Right lobe of liver (tissue), 4 donors: ENCODE measurements around the gene DAPK1.

Source experiments
- CTCF ChIP-seq, 4 donors: fragments of 200-600 bp in 3 of 4; fragments of 450-650 bp in 1 of 4; IDR thresholded peaks; one replicate each; pipeline versions ENCODE4 v1.5.1 to v1.8.0; 2016 to 2022; ENCODE audit warnings: antibody characterized with exemption in 4 of 4, mild to moderate bottlenecking in 2 of 4
- POLR2A ChIP-seq: fragments of 450-650 bp; IDR thresholded peaks from one replicate; pipeline ENCODE4 v1.6.1; 2017; ENCODE audit warnings: antibody characterized with exemption, mild to moderate bottlenecking
- donor health status: DM: no; HTN: no; CAD: no.
- donor health status: DM: no; HTN: no; CAD: no.
- donor health status: DM: no; HTN: yes; CAD: no.

DNA sequence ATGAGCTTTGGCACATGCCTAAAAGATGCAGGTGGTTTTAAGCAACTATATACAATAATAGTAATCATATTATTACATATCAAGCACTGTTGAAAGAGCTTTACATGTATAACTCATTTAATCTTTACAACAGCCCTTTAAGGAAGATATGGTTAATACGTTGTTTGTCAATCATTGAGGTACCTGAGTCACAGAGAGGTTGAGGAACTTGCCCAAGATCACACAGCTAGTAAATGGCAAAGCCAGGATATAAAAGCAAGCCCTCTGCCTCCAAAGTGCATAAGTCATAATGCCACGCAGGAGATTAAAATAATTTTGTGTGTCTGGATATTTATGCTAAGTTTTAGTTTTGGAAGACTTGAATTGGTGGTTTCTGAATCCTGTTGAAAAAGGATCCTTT is 90.2 kb downstream of the DAPK1 start:
- TF ChIP-seq CTCF (IDR thresholded peaks at IDR 0.05): no peak
- TF ChIP-seq POLR2A: no peak
